ENCODE measurements around the gene MT1B.
"Not testable (repeated sequence)": the region's sequence is repeated elsewhere in the genome, so short reads cannot be mapped to it uniquely, and the experiment has no call there.

MT1B gene

DNA sequence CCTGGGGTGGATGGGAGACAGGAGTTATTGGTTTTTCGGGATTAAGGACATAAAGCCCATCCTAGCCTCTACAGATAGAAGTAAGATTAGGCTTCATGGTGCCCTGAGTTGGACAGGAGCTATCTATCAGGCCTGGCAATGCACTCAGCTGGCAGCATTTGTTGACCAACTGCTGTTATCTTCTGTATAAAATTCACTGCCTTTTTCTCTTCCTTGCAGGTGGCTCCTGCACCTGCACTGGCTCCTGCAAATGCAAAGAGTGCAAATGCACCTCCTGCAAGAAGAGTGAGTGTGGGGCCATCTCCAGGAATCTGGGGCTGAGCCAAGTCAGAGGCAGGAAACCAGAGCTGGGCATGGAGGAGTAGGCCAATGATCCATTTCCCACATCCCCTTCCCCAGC lies 12.6 kb upstream of the MT1B start:
- no peak for DNase-seq

DNA sequence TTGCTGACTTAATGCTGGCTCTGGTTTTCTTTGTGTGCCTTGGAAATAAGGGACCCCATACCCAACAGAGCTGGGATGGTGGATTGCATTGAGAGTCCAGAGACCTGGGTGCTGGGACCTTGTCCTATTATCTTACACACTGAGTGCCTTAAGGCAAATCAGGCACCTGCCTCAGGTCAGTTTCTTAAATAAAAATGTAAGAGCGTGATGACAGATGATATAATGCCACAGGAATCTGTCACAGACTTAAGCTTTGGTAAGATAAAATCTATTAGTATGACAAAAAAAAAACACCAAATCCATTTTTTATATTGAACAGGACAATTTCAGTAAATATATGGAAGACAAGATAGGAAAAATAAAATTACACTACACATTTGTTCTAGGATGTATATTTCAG lies 11.6 kb upstream of the MT1B start:
- DNase-seq = no peak

DNA sequence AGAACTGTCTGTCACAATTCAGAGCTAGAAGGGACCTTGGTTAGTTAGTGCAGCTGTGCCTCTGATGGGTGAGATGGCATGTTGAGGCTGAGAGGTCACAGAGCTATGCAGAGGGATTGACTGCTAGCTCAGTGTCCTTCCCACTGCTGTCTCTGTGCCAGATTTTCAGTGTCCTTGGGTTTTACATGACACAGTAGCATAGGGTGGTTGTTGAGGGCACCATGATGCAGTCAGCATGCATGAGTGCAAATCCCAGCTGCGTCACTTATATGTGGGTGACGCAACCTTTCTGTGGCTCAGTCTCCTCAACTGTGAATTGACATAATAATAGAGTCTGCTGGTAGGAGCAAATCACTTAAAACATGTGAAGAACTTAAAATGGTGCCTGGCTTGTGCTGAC lies 10.5 kb upstream of the MT1B start:
- DNase-seq = no peak

GRCh38 chr16:56643080-56643778 lies 8.5 kb upstream of the MT1B start:
- no peak for DNase-seq

GRCh38 chr16:56643833-56644232 lies 7.9 kb upstream of the MT1B start:
- no peak for DNase-seq

- no peak for DNase-seq
Measured at GRCh38 chr16:56645311-56645710, 6.4 kb upstream of the MT1B start.

GRCh38 chr16:56645838-56646237 lies 5.8 kb upstream of the MT1B start:
- DNase-seq = no peak

DNA sequence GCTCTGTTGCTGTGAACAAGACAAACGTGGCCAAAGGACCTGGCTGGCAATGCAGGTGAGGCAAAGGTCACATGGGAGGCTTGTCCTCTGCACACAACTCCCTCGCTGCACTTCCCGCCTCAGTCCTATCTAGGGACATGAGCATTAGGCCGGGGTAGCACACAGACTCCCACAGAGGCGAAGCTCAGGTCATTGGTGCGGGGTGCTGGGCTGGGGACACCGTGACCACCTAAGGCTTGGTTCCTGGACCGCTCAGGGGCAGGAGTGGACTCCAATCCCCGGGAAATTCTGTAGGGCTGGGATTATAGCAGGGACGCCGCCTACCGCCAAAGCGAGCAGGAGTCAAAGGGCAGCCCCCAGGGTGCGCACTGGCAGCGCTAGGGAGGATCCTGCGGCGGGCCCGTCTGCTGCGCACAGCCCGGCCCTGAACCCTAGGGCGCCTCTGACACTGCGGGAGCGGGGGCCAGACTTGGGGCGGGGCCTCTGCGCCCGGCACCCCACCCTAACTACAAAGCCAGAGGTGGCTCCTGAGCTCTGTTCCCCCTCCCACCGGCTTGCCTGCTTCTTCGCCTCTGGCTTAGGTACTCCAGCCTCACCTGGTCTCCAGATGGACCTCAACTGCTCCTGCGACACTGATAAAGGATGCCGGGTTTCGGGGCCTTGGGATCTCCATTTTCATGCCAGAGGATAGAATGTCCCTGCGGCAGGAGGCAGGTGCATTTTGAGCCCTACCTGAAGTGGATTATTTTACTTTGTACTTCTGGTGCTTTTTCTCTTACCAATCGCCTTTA lies 3.9 kb upstream of the MT1B start:
- no peak for DNase-seq

- DNase-seq = no peak
Measured at GRCh38 chr16:56649271-56649670, 2.4 kb upstream of the MT1B start.

DNA sequence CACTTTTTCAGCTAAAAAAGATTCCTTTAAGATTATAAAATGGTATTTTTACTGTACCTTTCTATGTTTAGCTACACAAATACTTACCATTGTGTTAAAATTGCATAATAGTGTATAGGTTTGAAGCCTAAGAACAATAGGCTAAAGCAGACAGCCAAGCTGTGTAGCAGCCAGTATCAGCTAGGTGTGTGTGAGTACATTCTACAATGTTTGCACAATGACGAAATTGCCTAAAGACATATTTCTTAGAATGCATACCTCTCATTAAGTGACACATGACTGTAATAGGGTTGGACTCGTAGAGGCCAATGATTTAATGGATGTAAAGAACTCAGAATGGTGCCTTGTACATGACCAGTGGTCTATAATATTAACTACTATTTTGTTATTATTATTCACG lies 1.9 kb upstream of the MT1B start:
- DNase-seq = no peak

DNA sequence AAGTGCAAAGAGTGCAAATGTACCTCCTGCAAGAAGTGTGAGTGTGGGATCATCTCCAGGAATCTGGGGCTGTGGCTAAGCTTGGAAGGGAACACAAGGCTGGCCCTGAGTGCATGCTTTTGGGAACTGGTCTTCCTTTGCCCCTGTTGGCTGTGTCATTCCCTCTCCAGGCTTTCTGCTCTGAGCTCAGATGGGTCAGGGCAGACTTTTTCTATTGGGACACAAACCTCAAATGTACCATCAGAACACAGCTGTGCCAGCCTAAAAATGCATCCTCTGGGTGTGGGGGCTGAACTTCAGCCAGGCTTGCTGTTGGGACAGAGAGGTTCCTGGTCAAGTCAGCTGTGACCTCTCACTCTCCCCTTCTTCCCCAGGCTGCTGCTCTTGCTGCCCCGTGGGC lies 914 bp downstream of the MT1B start:
- DNase-seq = no peak

DNA sequence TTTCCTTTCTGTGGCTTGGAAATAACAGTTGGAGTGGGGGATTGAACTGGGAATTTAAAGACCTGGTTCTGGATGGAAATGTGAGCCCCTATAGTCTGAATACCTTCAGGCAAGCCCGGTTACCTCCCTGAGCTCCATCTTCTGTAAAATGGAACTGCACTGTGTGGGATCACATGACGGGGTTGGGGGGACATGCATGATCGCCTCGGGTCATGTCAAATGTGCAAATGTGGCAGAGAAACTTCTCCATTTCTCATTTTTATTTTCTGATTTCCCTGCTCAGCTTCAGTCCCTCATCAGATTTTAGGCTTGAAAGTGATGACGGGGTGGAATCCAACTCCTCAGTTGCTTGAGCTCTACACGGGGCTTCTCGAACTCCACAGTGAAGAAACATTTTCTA lies 1.5 kb downstream of the MT1B start:
- DNase-seq = no peak

- DNase-seq = peak; percentile 41
Measured at GRCh38 chr16:56657555-56658326, 6.1 kb downstream of the MT1B start, which contains the start of gene MT1F. Gene MT1F, plus strand, starts transcription at chr16:56657959. Its CDS starts 100 bp downstream, at chr16:56658059.

DNA sequence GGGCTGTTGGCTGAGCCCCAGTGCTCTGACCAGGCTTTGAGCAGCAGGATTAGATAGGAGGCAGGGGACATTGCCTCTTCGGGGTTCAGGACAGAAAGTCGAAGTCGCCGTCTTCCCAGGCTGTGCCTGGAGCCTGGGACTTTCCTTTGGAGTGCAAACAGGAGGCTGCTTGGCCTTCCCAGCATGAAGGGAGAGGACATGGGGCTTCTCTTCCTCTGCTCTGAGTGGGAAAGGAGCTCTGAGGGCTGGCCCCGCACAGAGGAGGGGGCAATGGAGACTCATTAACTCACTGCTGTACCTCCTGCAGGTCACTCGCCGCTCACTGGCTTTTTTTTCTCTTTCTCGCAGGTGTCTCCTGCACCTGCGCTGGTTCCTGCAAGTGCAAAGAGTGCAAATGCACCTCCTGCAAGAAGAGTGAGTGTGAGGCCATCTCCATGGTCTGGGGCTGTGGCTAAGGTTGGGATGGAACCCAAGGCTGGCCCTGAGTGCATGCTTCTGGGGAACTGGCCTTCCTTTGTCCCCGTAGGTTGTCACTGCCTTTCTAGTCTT lies 6.7 kb downstream of the MT1B start:
- DNase-seq = no peak

- DNase-seq = no peak
Measured at GRCh38 chr16:56662357-56663354, 11.0 kb downstream of the MT1B start.

GRCh38 chr16:56664506-56664905 lies 12.8 kb downstream of the MT1B start:
- no peak for DNase-seq

- DNase-seq = not testable (repeated sequence)
Measured at GRCh38 chr16:56665286-56666261, 13.9 kb downstream of the MT1B start.

- no peak for DNase-seq
Measured at GRCh38 chr16:56667581-56668571, 16.2 kb downstream of the MT1B start, which contains the start of gene MT1G. Gene MT1G, minus strand, starts transcription at chr16:56668065. Its CDS starts 72 bp downstream, at chr16:56667993.
